Left lung (tissue), 10 donors: ENCODE results near the gene IFIT3. TPM values are rescaled to one million over a fixed set of nuclear protein-coding genes. Genes with fewer than 3 reads are reported as not detected.

Experiments
- ATAC-seq: fragments of 200-7000 bp; cut with Tn5 transposase; one replicate; pipeline ENCODE4 v1.9.1; 2020; ENCODE audit warnings: moderate library complexity
- DNase-seq, 4 donors: peaks; one replicate each; pipeline ENCODE4 v3.0.0-alpha.2; 2013 to 2020
- H3K27ac ChIP-seq, 2 donors: fragments of 200-600 bp; sonication (generic) in 1 of 2; one replicate each; pipeline versions ENCODE4 v1.5.0 to v1.8.0; 2020 to 2021
- H3K27me3 ChIP-seq, 2 donors: fragments of 200-600 bp; sonication (generic) in 1 of 2; one replicate each; pipeline versions ENCODE4 v1.5.0 to v1.8.0; 2020 to 2021
- H3K36me3 ChIP-seq, 2 donors: fragments of 200-600 bp; sonication (generic) in 1 of 2; one replicate each; pipeline versions ENCODE4 v1.5.0 to v1.8.0; 2020 to 2021
- H3K4me1 ChIP-seq, 2 donors: fragments of 200-600 bp; one replicate each; pipeline ENCODE4 v1.8.0; 2021
- H3K4me3 ChIP-seq, 2 donors: fragments of 200-600 bp; sonication (generic) in 1 of 2; one replicate each; pipeline versions ENCODE4 v1.5.0 to v1.8.0; 2020 to 2021; ENCODE audit warnings: mild to moderate bottlenecking in 1 of 2
- H3K9me3 ChIP-seq, 2 donors: fragments of 200-600 bp; sonication (generic) in 1 of 2; one replicate each; pipeline versions ENCODE4 v1.5.0 to v1.8.0; 2020 to 2021
- CTCF ChIP-seq, 2 donors: fragments of 200-600 bp; sonication (generic) in 1 of 2; IDR thresholded peaks; one replicate each; pipeline versions ENCODE4 v1.5.0 to v1.8.0; 2021; ENCODE audit warnings: antibody characterized with exemption in 2 of 2
- intact Hi-C, 2 donors: fragments of 100-400 bp; cut with DNase I; formaldehyde crosslinking; loops; one replicate each; pipeline versions ENCODE4 v1.11.2 to v1.14.2; 2022
- polyA plus RNA-seq, 6 donors: library from polyadenylated mRNA; unstranded; fragments of 120-200 nt; gene quantifications; one replicate each; pipeline ENCODE4 v1.2.1, GENCODE V29; 2013; ENCODE audit not compliant: insufficient read length in 6 of 6
- total RNA-seq, 2 donors: library from RNA; stranded (reverse); fragmentation: NEBNext Ultra II Directional; extraction: Animal tissue kit (Norgen Biotek cat#: 25700); gene quantifications; one replicate each; pipeline ENCODE4 v1.2.1, GENCODE V29; 2021
- donor health status: DM: no; HTN: yes; CAD: no.
- donor health status: DM: no; HTN: no; CAD: no.

Gene IFIT3
- total and polyA plus RNA-seq, 8 donors, result 12.4 to 48.9 (median 14.4) TPM

GRCh38 chr10:89337484-89337883 is 9.7 kb downstream of the IFIT3 start:
- ATAC-seq (no peak), DNase-seq (no peak)
- H3K27ac ChIP-seq, result no peak overlapping the region
- intact Hi-C loops, result no loop called here
- no peaks in the 10 kb centered on the region for H3K9me3 ChIP-seq
- no peak for TF ChIP-seq CTCF (IDR thresholded peaks at IDR 0.05)
- H3K4me3 ChIP-seq, result no peak overlapping the region
- peaks cover 20 to 49% of the 10 kb centered on the region in 2 donors for H3K4me1 ChIP-seq
- no peaks in the 10 kb centered on the region for H3K27me3 ChIP-seq
- peaks cover 0 to 52% of the 10 kb centered on the region in 2 donors for H3K36me3 ChIP-seq

- H3K27me3 ChIP-seq, result no peaks in the 10 kb centered on the region
- peaks cover 8 to 37% of the 10 kb centered on the region in 2 donors for H3K4me1 ChIP-seq
- ATAC-seq (no peak), DNase-seq (no peak)
- peaks cover 0 to 53% of the 10 kb centered on the region in 2 donors for H3K36me3 ChIP-seq
- no peak for TF ChIP-seq CTCF (IDR thresholded peaks at IDR 0.05)
- no peaks in the 10 kb centered on the region for H3K9me3 ChIP-seq
- intact Hi-C loops, result no loop called here
- H3K27ac ChIP-seq, result no peak overlapping the region
- no peak overlapping the region for H3K4me3 ChIP-seq
These were observed 10.9 kb downstream of the IFIT3 start for GRCh38 chr10:89338713-89339112.

- DNase-seq (no peak), ATAC-seq (no peak)
- no peak for TF ChIP-seq CTCF (IDR thresholded peaks at IDR 0.05)
- Histone ChIP-seq H3K36me3 (peaks cover 0 to 53% of the 10 kb centered on the region in 2 donors), H3K4me1 (peaks cover 3 to 25% of the 10 kb centered on the region in 2 donors), H3K27me3 (no peaks in the 10 kb centered on the region), H3K9me3 (no peaks in the 10 kb centered on the region), H3K4me3 (no peak overlapping the region), H3K27ac (no peak overlapping the region)
- intact Hi-C loops, result no loop called here
These were observed 12.1 kb downstream of the IFIT3 start for GRCh38 chr10:89339875-89340274.

- TF ChIP-seq CTCF (IDR thresholded peaks at IDR 0.05), result no peak
- DNase-seq (no peak), ATAC-seq (no peak)
- no peaks in the 10 kb centered on the region for H3K9me3 ChIP-seq
- H3K36me3 ChIP-seq, result peaks cover 0 to 53% of the 10 kb centered on the region in 2 donors
- H3K4me1 ChIP-seq, result peaks cover under 1 to 21% of the 10 kb centered on the region in 2 donors
- intact Hi-C loops, result no loop called here
- no peaks in the 10 kb centered on the region for H3K27me3 ChIP-seq
- no peak overlapping the region for H3K4me3 ChIP-seq
- H3K27ac ChIP-seq, result no peak overlapping the region
These were observed 13.9 kb downstream of the IFIT3 start for GRCh38 chr10:89341649-89342048.

GRCh38 chr10:89342206-89342958 is 14.6 kb downstream of the IFIT3 start:
- Histone ChIP-seq H3K36me3 (peaks cover 0 to 46% of the 10 kb centered on the region in 2 donors), H3K27ac (peak overlapping the region in 1 of 2 donors; percentile 3), H3K4me1 (peaks cover 6 to 22% of the 10 kb centered on the region in 2 donors), H3K27me3 (no peaks in the 10 kb centered on the region), H3K9me3 (no peaks in the 10 kb centered on the region), H3K4me3 (no peak overlapping the region)
- ATAC-seq (peak; percentile 34), DNase-seq (no peak)
- TF ChIP-seq CTCF (IDR thresholded peaks at IDR 0.05), result no peak
- intact Hi-C loops, result no loop called here
